GM23338 (cell line): ENCODE data around the gene CEP192. TPM values are rescaled to one million over a fixed set of nuclear protein-coding genes. Genes with fewer than 3 reads are reported as not detected.

Experiments used
- ATAC-seq: fragments of 200-7000 bp; cut with Tn5 transposase; 3 replicates; pipeline ENCODE4 v1.9.1; 2020
- DNase-seq: peaks from one replicate; pipeline ENCODE4 v3.0.0-alpha.2; 2015; ENCODE audit warnings: low spot score
- H2AFZ ChIP-seq: fragments of 200-600 bp; sonication (generic); 2 replicates; pipeline ENCODE4 v1.8.0; 2016; ENCODE audit warnings: antibody characterized with exemption, mild to moderate bottlenecking, moderate library complexity
- H3F3A ChIP-seq: fragments of 200-600 bp; sonication (generic); replicated peaks from 2 replicates; pipeline ENCODE4 v1.8.0; 2017; ENCODE audit warnings: antibody characterized with exemption, mixed run types, low read depth
- H3K27ac ChIP-seq: fragments of 200-600 bp; sonication (generic); 2 replicates; pipeline ENCODE4 v1.6.1; 2016; ENCODE audit warnings: low read depth
- H3K27me3 ChIP-seq: fragments of 200-600 bp; sonication (generic); 2 replicates; pipeline ENCODE4 v1.8.0; 2016; ENCODE audit warnings: mild to moderate bottlenecking, mixed run types, moderate library complexity; ENCODE audit not compliant: insufficient read depth
- H3K36me3 ChIP-seq: fragments of 200-600 bp; sonication (generic); 2 replicates; pipeline ENCODE4 v1.8.0; 2016; ENCODE audit warnings: mild to moderate bottlenecking; ENCODE audit not compliant: insufficient read depth
- H3K4me1 ChIP-seq: fragments of 200-600 bp; sonication (generic); 2 replicates; pipeline ENCODE4 v1.8.0; 2016; ENCODE audit warnings: mild to moderate bottlenecking, moderate library complexity; ENCODE audit not compliant: insufficient read depth
- H3K4me2 ChIP-seq: fragments of 200-600 bp; sonication (generic); 2 replicates; pipeline ENCODE4 v1.7.1; 2017; ENCODE audit warnings: mixed run types
- H3K4me3 ChIP-seq: fragments of 200-600 bp; sonication (generic); 2 replicates; pipeline ENCODE4 v1.6.1; 2016; ENCODE audit warnings: mixed run types
- H3K79me2 ChIP-seq: fragments of 200-600 bp; sonication (generic); replicated peaks from 2 replicates; pipeline ENCODE4 v1.8.0; 2017; ENCODE audit warnings: mild to moderate bottlenecking; ENCODE audit not compliant: insufficient read depth
- H3K9me2 ChIP-seq: fragments of 200-600 bp; sonication (generic); 2 replicates; pipeline ENCODE4 v1.8.0; 2017; ENCODE audit not compliant: insufficient read depth
- H4K20me1 ChIP-seq: fragments of 200-600 bp; sonication (generic); replicated peaks from 2 replicates; pipeline ENCODE4 v1.8.0; 2017; ENCODE audit warnings: mild to moderate bottlenecking; ENCODE audit not compliant: insufficient read depth
- H3K27ac Mint-ChIP-seq: 2 replicates; pipeline ENCODE4 v1.8.0; 2020; ENCODE audit warnings: inconsistent platforms, mild to moderate bottlenecking, moderate library complexity, mixed read lengths
- H3K27me3 Mint-ChIP-seq: 3 replicates; pipeline ENCODE4 v1.8.0; 2022; ENCODE audit warnings: low read depth, mild to moderate bottlenecking, moderate library complexity, mixed read lengths, inconsistent platforms; ENCODE audit not compliant: insufficient read depth, poor library complexity
- H3K36me3 Mint-ChIP-seq: 3 replicates; pipeline ENCODE4 v1.8.0; 2021; ENCODE audit warnings: low read depth, mild to moderate bottlenecking, inconsistent platforms, moderate library complexity, mixed read lengths
- H3K4me1 Mint-ChIP-seq: 3 replicates; pipeline ENCODE4 v1.8.0; 2020; ENCODE audit warnings: mild to moderate bottlenecking, inconsistent platforms, mixed read lengths
- H3K4me3 Mint-ChIP-seq: 3 replicates; pipeline ENCODE4 v1.8.0; 2021; ENCODE audit warnings: moderate library complexity, mild to moderate bottlenecking, inconsistent platforms, mixed read lengths
- H3K9me3 Mint-ChIP-seq: 3 replicates; pipeline ENCODE4 v1.8.0; 2020; ENCODE audit warnings: moderate library complexity, mild to moderate bottlenecking, inconsistent platforms, mixed read lengths
- CREB1 ChIP-seq: fragments of 250-450 bp; sonication (Bioruptor Pico); IDR thresholded peaks from 2 replicates; pipeline ENCODE4 v1.5.0; 2020; ENCODE audit warnings: low read depth, mild to moderate bottlenecking, moderate library complexity
- ETS1 ChIP-seq: IDR thresholded peaks from 2 replicates; pipeline ENCODE4 v1.6.1; 2016; ENCODE audit warnings: antibody characterized with exemption
- EZH2 ChIP-seq: fragments of 200-600 bp; sonication (generic); IDR thresholded peaks from one replicate; pipeline ENCODE4 v1.8.0; 2017; ENCODE audit warnings: antibody characterized with exemption, mild to moderate bottlenecking, low read depth; ENCODE audit not compliant: unreplicated experiment
- EZH2phosphoT487 ChIP-seq: fragments of 200-600 bp; sonication (generic); IDR thresholded peaks from one replicate; pipeline ENCODE4 v1.8.1; 2018; ENCODE audit warnings: antibody characterized with exemption; ENCODE audit not compliant: unreplicated experiment
- JUNB ChIP-seq: IDR thresholded peaks from one replicate; pipeline ENCODE4 v1.6.1; 2016; ENCODE audit warnings: antibody characterized with exemption; ENCODE audit not compliant: unreplicated experiment
- NANOG ChIP-seq: IDR thresholded peaks from 2 replicates; pipeline ENCODE4 v1.6.1; 2016; ENCODE audit warnings: antibody characterized with exemption, borderline replicate concordance
- POLR2AphosphoS5 ChIP-seq: IDR thresholded peaks from 2 replicates; pipeline ENCODE4 v1.6.1; 2016; ENCODE audit warnings: antibody characterized with exemption, low read depth
- REST ChIP-seq: IDR thresholded peaks from one replicate; pipeline ENCODE4 v1.6.1; 2018; ENCODE audit warnings: antibody characterized with exemption; ENCODE audit not compliant: unreplicated experiment
- STAT1 ChIP-seq: IDR thresholded peaks from one replicate; pipeline ENCODE4 v1.6.1; 2016; ENCODE audit warnings: antibody characterized with exemption; ENCODE audit not compliant: unreplicated experiment
- ZNF114 ChIP-seq: fragments of 250-450 bp; sonication (Bioruptor Pico); IDR thresholded peaks from 2 replicates; pipeline ENCODE4 v1.5.0; 2020; ENCODE audit warnings: mild to moderate bottlenecking, moderate library complexity
- ZNF331 ChIP-seq: fragments of 250-450 bp; sonication (Bioruptor Pico); IDR thresholded peaks from 2 replicates; pipeline ENCODE4 v1.5.0; 2020; ENCODE audit warnings: low read depth, mild to moderate bottlenecking, moderate library complexity
- ZNF462 ChIP-seq: fragments of 250-450 bp; sonication (Bioruptor Pico); IDR thresholded peaks from 2 replicates; pipeline ENCODE4 v1.5.0; 2020; ENCODE audit warnings: mild to moderate bottlenecking, moderate library complexity
- polyA plus RNA-seq: library from polyadenylated mRNA; unstranded; fragments of >200 nt; fragmentation: Nextera tagmentation; extraction: Ambion mirVana; gene quantifications from 2 replicates; pipeline ENCODE4 v1.2.1, GENCODE V29; 2016
- total RNA-seq: library from RNA; depleted of rRNA; stranded (reverse); fragments of >200 nt; shearing (Covaris generic); gene quantifications from 2 replicates; pipeline ENCODE4 v1.2.3, GENCODE V29; 2014
- TF ChIP-seq, protein P1 (sequence below), 2 experiments: fragments of 200-600 bp in 1 of 2; sonication (generic) in 1 of 2; conservative IDR thresholded peaks; 2 replicates each; pipeline versions ENCODE4 v1.5.1 to v1.6.1; 2016 to 2017; ENCODE audit warnings: antibody characterized with exemption in 2 of 2, low read depth in 2 of 2, mild to moderate bottlenecking in 2 of 2, moderate library complexity in 1 of 2

CEP192 gene
- total and polyA plus RNA-seq, 2 experiments from 2014 or later, result 15.2 to 30.6 TPM

DNA sequence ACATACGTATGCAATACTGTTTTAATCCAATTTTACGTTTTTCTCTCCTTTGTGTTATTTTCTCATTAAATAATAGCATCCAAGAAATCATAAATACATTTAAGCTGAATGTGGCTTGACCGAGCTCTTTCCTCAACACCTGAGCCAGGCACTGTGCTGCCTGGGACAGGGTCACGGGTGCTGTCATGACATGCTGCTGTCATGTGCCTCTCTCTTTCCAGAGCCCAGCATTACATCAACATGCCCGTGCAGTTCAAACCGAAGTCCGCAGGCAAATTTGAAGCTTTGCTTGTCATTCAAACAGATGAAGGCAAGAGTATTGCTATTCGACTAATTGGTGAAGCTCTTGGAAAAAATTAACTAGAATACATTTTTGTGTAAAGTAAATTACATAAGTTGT, 133.2 kb downstream of the CEP192 start:
- Mint-ChIP-seq H3K9me3 (no peaks in the 10 kb centered on the region), H3K4me1 (no peaks in the 10 kb centered on the region), H3K27ac (no peak overlapping the region), H3K36me3 (peaks cover 13% of the 10 kb centered on the region), H3K4me3 (no peak overlapping the region), H3K27me3 (peaks cover 7% of the 10 kb centered on the region)
- Histone ChIP-seq H3F3A (no peaks in the 10 kb centered on the region), H3K27ac (no peak overlapping the region), H3K4me1 (no peaks in the 10 kb centered on the region), H3K36me3 (0 out of 2 replicates have a peak, but pooled peaks cover under 1% of the 10 kb centered on the region), H3K79me2 (no peaks in the 10 kb centered on the region), H3K4me3 (no peak overlapping the region), H4K20me1 (no peaks in the 10 kb centered on the region), H3K9me2 (no peaks in the 10 kb centered on the region), H3K4me2 (no peak overlapping the region), H2AFZ (no peak overlapping the region), H3K27me3 (no peaks in the 10 kb centered on the region)
- TF ChIP-seq JUNB (no peak), ZNF331 (CRISPR knock-in tag) (no peak), POLR2AphosphoS5 (no peak), EZH2 (no peak), REST (no peak), ETS1 (no peak), STAT1 (no peak), NANOG (no peak), EZH2phosphoT487 (no peak), CREB1 (no peak), ZNF462 (CRISPR knock-in tag) (no peak), ZNF114 (CRISPR knock-in tag) (no peak)
- TF ChIP-seq, protein P1, sequence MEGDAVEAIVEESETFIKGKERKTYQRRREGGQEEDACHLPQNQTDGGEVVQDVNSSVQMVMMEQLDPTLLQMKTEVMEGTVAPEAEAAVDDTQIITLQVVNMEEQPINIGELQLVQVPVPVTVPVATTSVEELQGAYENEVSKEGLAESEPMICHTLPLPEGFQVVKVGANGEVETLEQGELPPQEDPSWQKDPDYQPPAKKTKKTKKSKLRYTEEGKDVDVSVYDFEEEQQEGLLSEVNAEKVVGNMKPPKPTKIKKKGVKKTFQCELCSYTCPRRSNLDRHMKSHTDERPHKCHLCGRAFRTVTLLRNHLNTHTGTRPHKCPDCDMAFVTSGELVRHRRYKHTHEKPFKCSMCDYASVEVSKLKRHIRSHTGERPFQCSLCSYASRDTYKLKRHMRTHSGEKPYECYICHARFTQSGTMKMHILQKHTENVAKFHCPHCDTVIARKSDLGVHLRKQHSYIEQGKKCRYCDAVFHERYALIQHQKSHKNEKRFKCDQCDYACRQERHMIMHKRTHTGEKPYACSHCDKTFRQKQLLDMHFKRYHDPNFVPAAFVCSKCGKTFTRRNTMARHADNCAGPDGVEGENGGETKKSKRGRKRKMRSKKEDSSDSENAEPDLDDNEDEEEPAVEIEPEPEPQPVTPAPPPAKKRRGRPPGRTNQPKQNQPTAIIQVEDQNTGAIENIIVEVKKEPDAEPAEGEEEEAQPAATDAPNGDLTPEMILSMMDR (conservative IDR thresholded peaks at IDR 0.05; ENCODE audit: low read depth in 2 of 2), result no peak
- ATAC-seq (no peak), DNase-seq (no peak)
